Vagina (tissue), 2 donors: ENCODE data around the gene AKAP6. TPM values are rescaled to one million over a fixed set of nuclear protein-coding genes. Genes with fewer than 3 reads are reported as not detected.

Experiments used
- DNase-seq, 2 donors: peaks; one replicate each; pipeline ENCODE4 v3.0.0-alpha.2; 2017; ENCODE audit errors: extremely low spot score in 2 of 2
- H3K27ac ChIP-seq: fragments of 200-600 bp; sonication (generic); one replicate; pipeline ENCODE4 v1.5.1; 2019
- H3K27me3 ChIP-seq: fragments of 200-600 bp; sonication (generic); one replicate; pipeline ENCODE4 v1.5.1; 2019
- H3K36me3 ChIP-seq, 2 donors: fragments of 200-600 bp; sonication (generic); one replicate each; pipeline ENCODE4 v1.5.1; 2017 to 2019
- H3K4me1 ChIP-seq: fragments of 200-600 bp; sonication (generic); one replicate; pipeline ENCODE4 v1.5.1; 2019
- H3K4me3 ChIP-seq, 2 donors: fragments of 200-600 bp; sonication (generic); 1 replicate in 1 of 2; 2 replicates in 1 of 2; pipeline ENCODE4 v1.5.1; 2016 to 2019
- H3K9me3 ChIP-seq: fragments of 200-600 bp; sonication (generic); one replicate; pipeline ENCODE4 v1.5.1; 2019
- CTCF ChIP-seq, 3 experiments: fragments of 450-650 bp in 2 of 3; fragments of 200-600 bp in 1 of 3; sonication (generic) in 1 of 3; IDR thresholded peaks; one replicate each; pipeline ENCODE4 v1.5.1; 2017 to 2019; ENCODE audit warnings: antibody characterized with exemption in 3 of 3, mild to moderate bottlenecking in 2 of 3, moderate library complexity in 2 of 3
- POLR2A ChIP-seq, 2 donors: fragments of 450-650 bp; IDR thresholded peaks; one replicate each; pipeline ENCODE4 v1.6.1; 2017; ENCODE audit warnings: antibody characterized with exemption in 2 of 2, mild to moderate bottlenecking in 2 of 2, moderate library complexity in 2 of 2
- POLR2AphosphoS5 ChIP-seq, 2 donors: sonication (generic); formaldehyde crosslinking; IDR thresholded peaks; one replicate each; pipeline ENCODE4 v1.9.0; 2017; ENCODE audit warnings: antibody characterized with exemption in 2 of 2, mild to moderate bottlenecking in 2 of 2, low read depth in 1 of 2; ENCODE audit not compliant: insufficient read depth in 1 of 2
- intact Hi-C: fragments of 100-400 bp; cut with DNase I; formaldehyde crosslinking; loops from one replicate; pipeline ENCODE4 v1.15.1; 2023
- total RNA-seq: library from RNA; depleted of rRNA; stranded (reverse); fragments of >200 nt; gene quantifications from one replicate; pipeline ENCODE4 v1.2.3, GENCODE V29; 2016

Gene AKAP6
- total RNA-seq, 1 donor from 2014 or later: 3.9 TPM

- intact Hi-C loops: no loop called here
- no peaks in the 10 kb centered on the region for H3K9me3 ChIP-seq
- no peak for TF ChIP-seq POLR2AphosphoS5 (IDR thresholded peaks at IDR 0.05; ENCODE audit: insufficient read depth in 1 of 2, low read depth in 1 of 2)
- no peak for TF ChIP-seq POLR2A (IDR thresholded peaks at IDR 0.05)
- TF ChIP-seq CTCF (IDR thresholded peaks at IDR 0.05): no peak
Measured at GRCh38 chr14:32757568-32757967, 428.5 kb downstream of the AKAP6 start.

GRCh38 chr14:32761381-32761968, 432.4 kb downstream of the AKAP6 start:
- Histone ChIP-seq H3K36me3 (no peaks in the 10 kb centered on the region), H3K9me3 (no peaks in the 10 kb centered on the region), H3K4me1 (no peaks in the 10 kb centered on the region), H3K27me3 (no peaks in the 10 kb centered on the region), H3K4me3 (no peak overlapping the region), H3K27ac (no peak overlapping the region)
- no peak for TF ChIP-seq POLR2AphosphoS5 (IDR thresholded peaks at IDR 0.05; ENCODE audit: insufficient read depth in 1 of 2, low read depth in 1 of 2)
- no peak for TF ChIP-seq POLR2A (IDR thresholded peaks at IDR 0.05)
- no peak for TF ChIP-seq CTCF (IDR thresholded peaks at IDR 0.05)
- no peak for DNase-seq
- intact Hi-C loops: no loop called here

More at GRCh38 chr14:32757568-32757967, 428.5 kb downstream of the AKAP6 start:
- DNase-seq: no peak
- Histone ChIP-seq H3K4me1 (no peaks in the 10 kb centered on the region), H3K4me3 (no peak overlapping the region), H3K27me3 (no peaks in the 10 kb centered on the region), H3K27ac (no peak overlapping the region), H3K36me3 (no peaks in the 10 kb centered on the region)

- Histone ChIP-seq H3K4me1 (no peaks in the 10 kb centered on the region), H3K4me3 (no peak overlapping the region), H3K27me3 (no peaks in the 10 kb centered on the region), H3K36me3 (no peaks in the 10 kb centered on the region), H3K27ac (no peak overlapping the region), H3K9me3 (no peaks in the 10 kb centered on the region)
- no peak for DNase-seq
- intact Hi-C loops: no loop called here
- TF ChIP-seq POLR2AphosphoS5 (IDR thresholded peaks at IDR 0.05; ENCODE audit: insufficient read depth in 1 of 2, low read depth in 1 of 2) (no peak), POLR2A (IDR thresholded peaks at IDR 0.05) (no peak), CTCF (IDR thresholded peaks at IDR 0.05) (no peak)
Measured at GRCh38 chr14:32762886-32763285, 433.8 kb downstream of the AKAP6 start.

- no peak overlapping the region for H3K4me3 ChIP-seq
- H3K9me3 ChIP-seq: no peaks in the 10 kb centered on the region
- H3K36me3 ChIP-seq: no peaks in the 10 kb centered on the region
- intact Hi-C loops: no loop called here
- no peak for DNase-seq
- H3K27me3 ChIP-seq: no peaks in the 10 kb centered on the region
- H3K4me1 ChIP-seq: no peaks in the 10 kb centered on the region
- TF ChIP-seq POLR2AphosphoS5 (IDR thresholded peaks at IDR 0.05; ENCODE audit: insufficient read depth in 1 of 2, low read depth in 1 of 2) (no peak), POLR2A (IDR thresholded peaks at IDR 0.05) (no peak)
- H3K27ac ChIP-seq: no peak overlapping the region
Measured at GRCh38 chr14:32763673-32764072, 434.6 kb downstream of the AKAP6 start.

- H3K4me1 ChIP-seq: no peaks in the 10 kb centered on the region
- H3K9me3 ChIP-seq: no peaks in the 10 kb centered on the region
- TF ChIP-seq POLR2AphosphoS5 (IDR thresholded peaks at IDR 0.05; ENCODE audit: insufficient read depth in 1 of 2, low read depth in 1 of 2): no peak
- TF ChIP-seq POLR2A (IDR thresholded peaks at IDR 0.05): no peak
- TF ChIP-seq CTCF (IDR thresholded peaks at IDR 0.05): no peak
- no peaks in the 10 kb centered on the region for H3K27me3 ChIP-seq
- no peaks in the 10 kb centered on the region for H3K36me3 ChIP-seq
- H3K27ac ChIP-seq: no peak overlapping the region
- H3K4me3 ChIP-seq: no peak overlapping the region
- no peak for DNase-seq
- intact Hi-C loops: no loop called here
Measured at GRCh38 chr14:32764131-32764530, 435.0 kb downstream of the AKAP6 start.
